HepG2 (cell line): ENCODE measurements around the gene BUD23. TPM values are rescaled to one million over a fixed set of nuclear protein-coding genes. Genes with fewer than 3 reads are reported as not detected.

Source experiments
- ATAC-seq: fragments of 200-7000 bp; cut with Tn5 transposase; 3 replicates; pipeline ENCODE4 v1.9.1; 2020; ENCODE audit warnings: mild to moderate bottlenecking, moderate library complexity
- BruUV-seq: library from RNA; stranded (reverse); fragments of 400-500 nt; replicated peaks from 2 replicates; lab custom pipeline; 2021; lab: Mats Ljungman, UMichigan
- CTCF ChIA-PET: fragments of 300-600 bp; formaldehyde crosslinking; extraction: SDS; loops from one replicate; lab custom pipeline; 2021; ENCODE audit warnings: low total read pairs, inconsistent platforms, low intra/inter-chr PET ratio; lab: Yijun Ruan, JAX
- POLR2A ChIA-PET: fragments of 350-600 bp; sonication (Branson Sonifier 250); formaldehyde crosslinking; loops from one replicate; lab custom pipeline; 2020; ENCODE audit warnings: antibody characterized with exemption, inconsistent platforms; lab: Yijun Ruan, JAX
- DNase-seq: peaks from one replicate; pipeline ENCODE4 v3.0.0-alpha.2; 2015; ENCODE audit warnings: low spot score
- FAIRE-seq: peaks from 3 replicates; lab custom pipeline; 2011; peaks lifted over from hg19 to GRCh38; lab: Jason Lieb, UNC
- H2AFZ ChIP-seq: one replicate; pipeline ENCODE4 v1.6.1; 2011; ENCODE audit warnings: low read length, inconsistent platforms
- H3K27ac ChIP-seq: fragments of 300-600 bp; 3 replicates; pipeline ENCODE4 v1.8.0; 2011; ENCODE audit warnings: mixed run types, mild to moderate bottlenecking, mixed read lengths, low read length, inconsistent platforms; ENCODE audit not compliant: insufficient read depth; ENCODE audit errors: extremely low read length
- H3K27me3 ChIP-seq, 2 experiments: fragments of 200-600 bp in 1 of 2; 2 replicates in 1 of 2; 3 replicates in 1 of 2; pipeline versions ENCODE4 v1.6.0 to v1.8.0; 2011; ENCODE audit warnings: low read length in 2 of 2, mild to moderate bottlenecking in 2 of 2, moderate library complexity in 2 of 2, inconsistent platforms in 1 of 2; ENCODE audit not compliant: insufficient read depth in 2 of 2, control insufficient read depth in 1 of 2
- H3K36me3 ChIP-seq, 2 experiments: fragments of 200-600 bp in 1 of 2; replicated peaks in 1 of 2; 2 replicates in 1 of 2; 3 replicates in 1 of 2; pipeline versions ENCODE4 v1.5.1 to v1.8.0; 2011; ENCODE audit warnings: low read length in 2 of 2, inconsistent platforms in 1 of 2; ENCODE audit not compliant: insufficient read depth in 2 of 2, control insufficient read depth in 1 of 2
- H3K4me1 ChIP-seq: 2 replicates; pipeline ENCODE4 v1.5.1; 2012; ENCODE audit warnings: low read length, inconsistent platforms; ENCODE audit not compliant: insufficient read depth
- H3K4me2 ChIP-seq: 2 replicates; pipeline ENCODE4 v1.6.0; 2011; ENCODE audit warnings: low read depth, low read length, inconsistent platforms
- H3K4me3 ChIP-seq, 3 experiments: fragments of 200-600 bp in 1 of 3; sonication (generic), shearing (Covaris generic) in 1 of 3; replicated peaks in 1 of 3; 2 replicates each; pipeline ENCODE4 v1.5.1; 2011 to 2016; ENCODE audit warnings: low read length in 3 of 3, inconsistent platforms in 2 of 3, low read depth in 2 of 3, mild to moderate bottlenecking in 2 of 3, control low read depth in 1 of 3, mixed read lengths in 1 of 3; ENCODE audit not compliant: insufficient read depth in 1 of 3
- H3K79me2 ChIP-seq: one replicate; pipeline ENCODE4 v1.6.1; 2011; ENCODE audit warnings: low read length, inconsistent platforms; ENCODE audit not compliant: insufficient read depth
- H3K9ac ChIP-seq: 2 replicates; pipeline ENCODE4 v1.6.0; 2011; ENCODE audit warnings: mild to moderate bottlenecking, low read depth, low read length, inconsistent platforms; ENCODE audit not compliant: insufficient read depth
- H3K9me3 ChIP-seq: 2 replicates; pipeline ENCODE4 v1.5.1; 2012; ENCODE audit warnings: mild to moderate bottlenecking, low read length
- H4K20me1 ChIP-seq: 2 replicates; pipeline ENCODE4 v1.6.0; 2011; ENCODE audit warnings: inconsistent platforms, mild to moderate bottlenecking, low read length, moderate library complexity; ENCODE audit not compliant: insufficient read depth
- FOXJ3 ChIP-seq: sonication (generic); formaldehyde crosslinking; IDR thresholded peaks from 2 replicates; pipeline ENCODE4 v1.4.0; 2020; ENCODE audit warnings: missing genetic modification reagents, mild to moderate bottlenecking, borderline replicate concordance
- ISX ChIP-seq: sonication (generic); formaldehyde crosslinking; conservative IDR thresholded peaks from 2 replicates; pipeline ENCODE4 v1.5.0; 2020; ENCODE audit warnings: missing genetic modification reagents
- KDM5A ChIP-seq: fragments of 200-600 bp; sonication (generic); IDR thresholded peaks from 2 replicates; pipeline ENCODE4 v1.7.0; 2018; ENCODE audit warnings: antibody characterized with exemption, mild to moderate bottlenecking, low read length, borderline replicate concordance
- KLF6 ChIP-seq: IDR thresholded peaks from 2 replicates; pipeline ENCODE4 v1.8.0; 2016; ENCODE audit warnings: missing biosample characterization, missing genetic modification reagents
- RAD51 ChIP-seq: fragments of 450-650 bp; IDR thresholded peaks from 2 replicates; pipeline ENCODE4 v1.6.1; 2016; ENCODE audit warnings: borderline replicate concordance
- ZNF749 ChIP-seq: sonication (generic); formaldehyde crosslinking; IDR thresholded peaks from 2 replicates; pipeline ENCODE4 v1.8.0; 2022; ENCODE audit warnings: mild to moderate bottlenecking, missing genetic modification reagents, moderate library complexity, borderline replicate concordance
- WGBS: methylation state at CpG from one replicate; pipeline ENCODE4 v1.1.6; 2017; ENCODE audit warnings: low lambda C conversion rate; 5-methylcytosine and 5-hydroxymethylcytosine counted together
- in situ Hi-C: cut with HindIII; loops from 2 replicates; pipeline ENCODE4 v1.10.0; 2017; ENCODE audit warnings: low pct_unique_long_range_greater_than_20kb; ENCODE audit not compliant: extremely low pct_ligation_motif_present
- intact Hi-C: fragments of 100-400 bp; cut with micrococcal nuclease; formaldehyde crosslinking; loops from one replicate; pipeline ENCODE4 v1.10.0; 2022; ENCODE audit not compliant: unreplicated experiment
- polyA plus RNA-seq, 8 experiments: library from polyadenylated mRNA; depleted of rRNA in 3 of 8; stranded (reverse) in 7 of 8; unstranded in 1 of 8; fragments of >200 nt; fragmentation: Illumina TruSeq in 4 of 8; extraction: Trizol in 4 of 8; gene quantifications; 2 replicates each; pipeline versions ENCODE4 v1.2.1 to v1.2.3, GENCODE V29; 2011 to 2016; ENCODE audit warnings: low read depth in 4 of 8, missing spikeins in 1 of 8, mixed read lengths in 1 of 8; ENCODE audit not compliant: insufficient read depth in 1 of 8
- total RNA-seq, 5 experiments: library from RNA; depleted of rRNA; stranded (reverse); fragments of >200 nt; fragmentation: Illumina TruSeq; extraction: Trizol; gene quantifications; 2 replicates each; pipeline ENCODE4 v1.2.3, GENCODE V29; 2016; ENCODE audit warnings: low read depth in 1 of 5
- TF ChIP-seq, protein P1 (sequence below): sonication (generic); formaldehyde crosslinking; IDR thresholded peaks from 2 replicates; pipeline ENCODE4 v1.4.0; 2020; ENCODE audit warnings: mild to moderate bottlenecking, missing genetic modification reagents
- TF ChIP-seq, protein P2 (sequence below): sonication (generic); formaldehyde crosslinking; IDR thresholded peaks from 2 replicates; pipeline ENCODE4 v1.5.1; 2020; ENCODE audit warnings: mild to moderate bottlenecking, missing genetic modification reagents, moderate library complexity
- TF ChIP-seq, protein P3 (sequence below): IDR thresholded peaks from 2 replicates; pipeline ENCODE4 v1.6.1; 2016; ENCODE audit warnings: low read depth, borderline replicate concordance

Gene BUD23
- total and polyA plus RNA-seq, 2 of the 13 experiments (the other 11 are each of a cell fraction or from before 2014, with no cell fraction given): 47.5 to 54.5 TPM

DNA sequence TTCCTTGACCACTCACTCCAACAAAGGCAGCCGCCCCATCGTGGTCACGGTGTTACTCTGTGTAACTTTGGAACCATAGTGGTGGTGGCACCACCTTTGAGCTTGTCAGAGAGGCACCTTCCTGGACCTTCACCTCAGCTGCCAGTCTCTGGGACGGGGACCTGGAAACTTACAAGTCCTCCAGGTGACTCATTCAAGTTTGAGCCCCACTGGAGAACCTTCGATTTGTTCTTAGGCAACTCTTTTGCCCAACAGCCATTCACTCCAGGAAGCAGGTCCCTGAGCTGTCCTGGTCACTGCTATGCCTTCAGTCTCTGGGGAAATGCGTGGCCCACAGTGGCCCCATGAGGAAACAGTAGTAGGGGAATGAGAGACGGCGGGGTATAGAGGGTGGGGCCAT lies 18.8 kb downstream of the BUD23 start:
- Histone ChIP-seq H4K20me1 (peaks cover 5% of the 10 kb centered on the region; the same call in 1 of the 2 replicates), H2AFZ (no peak overlapping the region), H3K4me1 (peaks cover 15% of the 10 kb centered on the region), H3K27me3 (no peaks in the 10 kb centered on the region), H3K36me3 (peaks cover 6 to 20% of the 10 kb centered on the region in 2 experiments; a peak in 4 of 5 replicates)
- no peak for TF ChIP-seq FOXJ3
- TF ChIP-seq ISX (CRISPR knock-in tag): no peak
- no peak for TF ChIP-seq RAD51
- TF ChIP-seq, protein P1, sequence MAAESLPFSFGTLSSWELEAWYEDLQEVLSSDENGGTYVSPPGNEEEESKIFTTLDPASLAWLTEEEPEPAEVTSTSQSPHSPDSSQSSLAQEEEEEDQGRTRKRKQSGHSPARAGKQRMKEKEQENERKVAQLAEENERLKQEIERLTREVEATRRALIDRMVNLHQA: no peak
- no peak for TF ChIP-seq KDM5A
- TF ChIP-seq, all 625 proteins: peak for 0
- in situ Hi-C loops: no loop called here
- DNase-seq: no peak
- no peak for ATAC-seq
- ChIA-PET POLR2A (interaction anchor here (1.2 kb wide), 2 partner anchors 79 to 80 kb away, joined by 3 to 4 read pairs; no protein-coding TSS in a partner anchor), CTCF (interaction anchor here (2.2 kb wide), 1 partner anchor 24 kb away, joined by 15 read pairs; no protein-coding TSS in a partner anchor)
- intact Hi-C loops: no loop called here
- 91% methylated on average over 8 of the region's 8 CpGs for WGBS
- no peaks in the 10 kb centered on the region for H3K79me2 ChIP-seq
- H3K9me3 ChIP-seq: no peaks in the 10 kb centered on the region
- no peak for FAIRE-seq
- H3K27ac ChIP-seq: no peak overlapping the region
- no peak overlapping the region for H3K9ac ChIP-seq
- H3K4me3 ChIP-seq: no peak overlapping the region
- no TSS peak for BruUV-seq
- H3K4me2 ChIP-seq: no peak overlapping the region

DNA sequence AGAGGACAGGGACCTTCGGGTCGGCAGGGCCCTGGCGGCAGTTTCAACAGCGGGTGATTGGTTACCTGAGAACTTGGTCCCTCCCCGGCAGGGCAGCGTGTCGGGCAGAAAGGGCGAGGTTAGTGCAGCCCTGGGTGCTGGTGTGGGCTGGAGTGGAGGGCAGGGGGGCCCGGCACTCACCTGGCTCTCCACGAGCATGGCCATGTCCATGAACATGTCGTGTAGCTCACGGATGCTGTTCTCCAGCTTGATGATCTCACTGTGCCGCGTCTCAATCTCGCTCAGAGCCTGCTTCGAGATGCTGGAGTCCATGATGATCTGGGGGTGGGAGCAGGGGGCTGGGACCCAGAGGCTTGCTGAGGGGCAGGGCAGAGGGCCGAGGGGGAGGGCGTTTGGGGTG lies 19.3 kb downstream of the BUD23 start:
- intact Hi-C loops: no loop called here
- Histone ChIP-seq H3K4me1 (peaks cover 15% of the 10 kb centered on the region), H3K4me2 (no peak overlapping the region), H3K4me3 (no peak overlapping the region), H3K79me2 (no peaks in the 10 kb centered on the region), H3K9ac (no peak overlapping the region), H3K27me3 (no peaks in the 10 kb centered on the region), H3K27ac (no peak overlapping the region), H2AFZ (no peak overlapping the region), H3K9me3 (no peaks in the 10 kb centered on the region), H3K36me3 (peaks cover 5 to 17% of the 10 kb centered on the region in 2 experiments; a peak in 4 of 5 replicates), H4K20me1 (peaks cover 5% of the 10 kb centered on the region; the same call in 1 of the 2 replicates)
- TF ChIP-seq, protein P2, sequence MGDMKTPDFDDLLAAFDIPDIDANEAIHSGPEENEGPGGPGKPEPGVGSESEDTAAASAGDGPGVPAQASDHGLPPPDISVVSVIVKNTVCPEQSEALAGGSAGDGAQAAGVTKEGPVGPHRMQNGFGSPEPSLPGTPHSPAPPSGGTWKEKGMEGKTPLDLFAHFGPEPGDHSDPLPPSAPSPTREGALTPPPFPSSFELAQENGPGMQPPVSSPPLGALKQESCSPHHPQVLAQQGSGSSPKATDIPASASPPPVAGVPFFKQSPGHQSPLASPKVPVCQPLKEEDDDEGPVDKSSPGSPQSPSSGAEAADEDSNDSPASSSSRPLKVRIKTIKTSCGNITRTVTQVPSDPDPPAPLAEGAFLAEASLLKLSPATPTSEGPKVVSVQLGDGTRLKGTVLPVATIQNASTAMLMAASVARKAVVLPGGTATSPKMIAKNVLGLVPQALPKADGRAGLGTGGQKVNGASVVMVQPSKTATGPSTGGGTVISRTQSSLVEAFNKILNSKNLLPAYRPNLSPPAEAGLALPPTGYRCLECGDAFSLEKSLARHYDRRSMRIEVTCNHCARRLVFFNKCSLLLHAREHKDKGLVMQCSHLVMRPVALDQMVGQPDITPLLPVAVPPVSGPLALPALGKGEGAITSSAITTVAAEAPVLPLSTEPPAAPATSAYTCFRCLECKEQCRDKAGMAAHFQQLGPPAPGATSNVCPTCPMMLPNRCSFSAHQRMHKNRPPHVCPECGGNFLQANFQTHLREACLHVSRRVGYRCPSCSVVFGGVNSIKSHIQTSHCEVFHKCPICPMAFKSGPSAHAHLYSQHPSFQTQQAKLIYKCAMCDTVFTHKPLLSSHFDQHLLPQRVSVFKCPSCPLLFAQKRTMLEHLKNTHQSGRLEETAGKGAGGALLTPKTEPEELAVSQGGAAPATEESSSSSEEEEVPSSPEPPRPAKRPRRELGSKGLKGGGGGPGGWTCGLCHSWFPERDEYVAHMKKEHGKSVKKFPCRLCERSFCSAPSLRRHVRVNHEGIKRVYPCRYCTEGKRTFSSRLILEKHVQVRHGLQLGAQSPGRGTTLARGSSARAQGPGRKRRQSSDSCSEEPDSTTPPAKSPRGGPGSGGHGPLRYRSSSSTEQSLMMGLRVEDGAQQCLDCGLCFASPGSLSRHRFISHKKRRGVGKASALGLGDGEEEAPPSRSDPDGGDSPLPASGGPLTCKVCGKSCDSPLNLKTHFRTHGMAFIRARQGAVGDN (CRISPR knock-in tag): no peak
- TF ChIP-seq KLF6 (no peak), ZNF749 (CRISPR knock-in tag) (no peak)
- TF ChIP-seq, protein P3, sequence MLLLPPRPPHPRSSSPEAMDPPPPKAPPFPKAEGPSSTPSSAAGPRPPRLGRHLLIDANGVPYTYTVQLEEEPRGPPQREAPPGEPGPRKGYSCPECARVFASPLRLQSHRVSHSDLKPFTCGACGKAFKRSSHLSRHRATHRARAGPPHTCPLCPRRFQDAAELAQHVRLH (CRISPR knock-in tag): no peak
- no peak for ATAC-seq
- in situ Hi-C loops: no loop called here
- ChIA-PET CTCF (interaction anchor here (2.2 kb wide), 1 partner anchor 23 kb away, joined by 15 read pairs; no protein-coding TSS in a partner anchor), POLR2A (interaction anchor here (1.4 kb wide), 1 partner anchor 13 kb away, joined by 4 read pairs; no protein-coding TSS in a partner anchor)
- WGBS: 91% methylated on average over 10 of the region's 18 CpGs
- no peak for FAIRE-seq
- no peak for DNase-seq
- BruUV-seq: no TSS peak
